Activated T-cell treated with anti-CD3 and anti-CD28 coated beads for 24 hours (primary cell): Measurements from ENCODE around the gene WNK3.

Experiments
- DNase-seq: peaks from one replicate; pipeline ENCODE4 v3.0.0-alpha.2; 2020; ENCODE audit warnings: low read depth

The WNK3 gene

GRCh38 chrX:54171091-54171490 is 186.8 kb downstream of the WNK3 start:
- no peak for DNase-seq

DNA sequence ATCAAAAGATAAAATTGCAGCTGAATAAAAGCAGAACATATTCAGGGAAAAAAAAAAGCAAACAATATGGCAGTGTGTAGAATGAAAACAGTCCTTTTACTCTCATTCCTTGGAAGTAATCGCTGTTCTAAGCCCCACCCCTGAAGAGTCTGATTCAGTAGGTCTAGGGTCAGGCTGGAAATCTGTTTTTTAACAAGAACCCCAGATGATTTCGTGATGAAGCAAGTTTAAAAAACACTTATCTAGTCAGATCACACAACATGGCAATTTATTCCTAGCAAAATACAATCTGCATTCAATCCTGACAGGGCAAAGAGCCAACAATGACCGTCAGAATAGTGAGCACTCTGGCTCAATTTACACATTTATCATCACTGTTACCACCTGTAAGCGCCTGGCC is 190.9 kb downstream of the WNK3 start:
- DNase-seq = no peak

- DNase-seq = no peak
Measured at GRCh38 chrX:54157561-54157960, 200.3 kb downstream of the WNK3 start.
